ENCODE results near the gene LDHAL6A.
"Not testable (repeated sequence)": the region's sequence is repeated elsewhere in the genome, so short reads cannot be mapped to it uniquely, and the experiment has no call there.

Gene LDHAL6A

GRCh38 chr11:18455686-18456372 is at the start of gene LDHAL6A:
LDHAL6A (plus strand) TSS chr11:18455856; CDS start chr11:18456681, 825 bp downstream.
- DNase-seq: no peak

- DNase-seq: not testable (repeated sequence)
Observed at GRCh38 chr11:18407400-18407799, 48.3 kb upstream of the LDHAL6A start.

- DNase-seq: no peak
Observed at GRCh38 chr11:18408558-18409291, 46.9 kb upstream of the LDHAL6A start.

- no peak for DNase-seq
Observed at GRCh38 chr11:18416459-18416858, 39.2 kb upstream of the LDHAL6A start.

DNA sequence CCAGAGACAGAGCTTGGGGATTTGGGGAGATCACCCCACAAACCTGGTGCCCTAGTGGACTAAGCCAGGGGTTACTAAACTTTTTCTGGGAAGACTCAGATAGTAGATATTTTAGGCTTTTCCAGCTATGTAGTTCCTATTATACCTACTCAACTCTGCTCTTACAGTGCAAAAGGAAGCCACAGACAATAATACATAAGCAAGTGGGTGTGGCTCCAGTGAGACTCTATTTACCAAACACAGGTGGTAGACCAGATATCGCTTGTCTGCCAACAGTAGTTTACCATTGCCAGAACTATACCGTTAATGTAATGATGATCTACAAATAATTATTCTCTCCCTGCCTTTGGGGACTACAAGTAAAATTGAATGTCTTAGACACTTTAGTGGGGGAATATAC is 36.6 kb upstream of the LDHAL6A start:
- DNase-seq: no peak

GRCh38 chr11:18420067-18420466 is 35.6 kb upstream of the LDHAL6A start:
- DNase-seq: no peak

DNA sequence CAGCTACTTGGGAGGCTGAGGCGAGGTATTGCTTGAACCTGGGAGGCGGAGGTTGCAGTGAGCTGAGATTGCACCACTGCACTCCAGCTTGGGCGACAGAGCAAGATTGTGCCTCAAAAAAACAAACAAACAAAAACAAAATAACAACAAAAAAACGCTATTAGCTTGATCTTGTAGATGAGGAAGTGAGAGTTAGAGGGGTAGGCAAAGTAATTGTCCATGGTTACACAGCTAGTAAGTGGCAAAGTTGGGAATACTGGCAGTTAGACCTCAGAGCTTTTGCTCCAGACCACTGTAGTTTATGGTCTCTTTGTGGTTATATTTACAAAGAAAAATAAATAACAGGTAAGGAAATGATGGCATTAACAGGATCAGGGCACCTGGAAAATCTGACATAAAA is 28.4 kb upstream of the LDHAL6A start:
- DNase-seq: no peak

GRCh38 chr11:18429332-18429731 is 26.3 kb upstream of the LDHAL6A start:
- DNase-seq: no peak

DNA sequence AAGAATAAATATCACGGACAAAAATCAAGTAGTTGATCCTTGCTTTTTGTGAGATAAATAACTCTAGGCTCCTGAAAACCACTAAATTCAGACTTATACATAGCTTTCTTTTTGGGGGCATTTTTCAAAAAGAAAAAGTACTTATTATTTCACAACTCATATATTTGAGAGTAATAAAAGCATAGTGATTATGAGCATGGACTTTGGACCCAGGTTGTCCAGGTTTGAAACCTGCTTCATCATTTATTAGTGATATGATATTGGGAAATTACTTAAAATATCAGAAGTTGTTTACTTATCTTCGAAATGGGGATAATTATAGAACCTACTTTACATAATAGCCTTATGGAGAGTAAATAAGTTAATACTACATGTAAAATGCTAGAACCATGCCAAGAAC is 17.0 kb upstream of the LDHAL6A start:
- DNase-seq: no peak

GRCh38 chr11:18449251-18449650 is 6.4 kb upstream of the LDHAL6A start:
- DNase-seq: no peak

DNA sequence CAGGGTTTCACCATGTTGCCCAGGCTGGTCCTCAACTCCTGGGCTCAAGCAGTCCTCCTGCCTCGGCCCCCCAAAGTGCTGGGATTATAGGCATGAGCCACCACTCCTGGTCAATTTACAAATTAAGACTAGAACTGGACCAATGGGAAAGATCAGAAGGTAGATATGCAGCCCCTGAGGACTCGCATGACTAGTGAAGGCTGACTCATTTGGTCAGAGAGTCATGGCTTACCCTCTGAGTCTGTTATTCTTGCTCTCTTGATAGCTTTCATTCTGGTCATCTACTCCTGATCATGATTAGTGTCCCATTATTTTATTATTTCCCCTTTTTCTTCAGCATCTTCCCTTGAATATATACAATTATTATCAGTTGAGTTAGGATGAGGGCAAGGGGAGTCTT is 2.7 kb upstream of the LDHAL6A start:
- DNase-seq: no peak

GRCh38 chr11:18457450-18457849 is 1.8 kb downstream of the LDHAL6A start:
- no peak for DNase-seq

- no peak for DNase-seq
Observed at GRCh38 chr11:18459634-18460033, 4.0 kb downstream of the LDHAL6A start.

DNA sequence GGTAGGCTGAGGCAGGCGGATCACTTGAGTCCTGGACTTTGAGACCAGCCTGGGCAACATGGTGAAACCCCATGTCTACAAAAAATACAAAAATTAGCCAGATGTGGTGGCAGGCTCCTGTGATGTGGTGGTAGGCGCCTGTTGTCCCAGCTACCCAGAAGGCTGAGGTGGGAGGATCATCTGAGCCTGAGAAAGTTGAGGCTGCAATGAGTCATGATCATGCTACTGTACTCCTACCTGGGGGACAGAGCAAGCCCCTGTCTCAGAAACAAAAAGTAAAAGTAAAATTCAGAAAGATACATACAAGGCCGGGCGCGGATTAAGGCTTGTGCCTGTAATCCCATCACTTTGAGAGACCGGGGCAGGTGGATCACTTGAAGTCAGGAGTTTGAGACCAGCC is 6.3 kb downstream of the LDHAL6A start:
- no peak for DNase-seq

GRCh38 chr11:18463439-18463838 is 7.8 kb downstream of the LDHAL6A start:
- DNase-seq: no peak

DNA sequence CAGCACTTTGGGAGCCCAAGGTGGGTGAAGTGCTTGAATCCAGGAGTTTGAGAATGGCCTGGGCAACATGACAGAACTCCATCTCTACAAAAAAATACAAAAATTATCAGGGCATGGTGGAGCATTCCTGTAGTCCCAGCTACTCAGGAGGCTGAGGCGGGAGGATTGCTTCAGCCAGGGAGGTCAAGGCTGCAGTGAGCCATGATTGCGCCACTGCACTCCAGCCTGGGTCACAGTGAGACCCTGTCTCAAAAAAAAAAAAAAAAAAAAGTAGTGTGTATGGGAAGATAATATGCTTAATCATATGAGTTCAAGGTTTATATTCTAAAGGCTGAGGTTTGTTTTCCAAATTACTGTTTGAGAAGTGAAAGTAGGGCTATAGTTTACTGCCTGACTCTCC is 10.7 kb downstream of the LDHAL6A start:
- no peak for DNase-seq

GRCh38 chr11:18468059-18468458 is 12.4 kb downstream of the LDHAL6A start:
- no peak for DNase-seq

DNA sequence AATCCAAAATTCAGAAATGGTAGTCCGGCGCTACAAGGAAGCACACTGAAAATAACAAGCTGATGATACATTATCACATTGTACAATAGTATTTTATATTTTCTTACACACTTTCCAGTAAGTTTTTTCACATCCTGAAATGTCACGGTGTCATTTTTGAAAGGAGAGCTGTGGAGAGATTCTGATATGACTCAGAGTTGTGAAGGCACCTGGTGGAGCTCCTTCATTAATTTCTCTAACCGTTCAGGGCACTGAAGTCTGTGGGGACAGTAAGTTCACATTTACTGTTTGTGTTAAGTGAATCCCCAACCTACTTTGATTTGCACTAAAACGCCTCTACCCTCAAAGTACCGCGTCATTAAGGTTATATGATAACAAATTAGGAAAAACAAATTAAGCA is 13.3 kb downstream of the LDHAL6A start:
- no peak for DNase-seq

DNA sequence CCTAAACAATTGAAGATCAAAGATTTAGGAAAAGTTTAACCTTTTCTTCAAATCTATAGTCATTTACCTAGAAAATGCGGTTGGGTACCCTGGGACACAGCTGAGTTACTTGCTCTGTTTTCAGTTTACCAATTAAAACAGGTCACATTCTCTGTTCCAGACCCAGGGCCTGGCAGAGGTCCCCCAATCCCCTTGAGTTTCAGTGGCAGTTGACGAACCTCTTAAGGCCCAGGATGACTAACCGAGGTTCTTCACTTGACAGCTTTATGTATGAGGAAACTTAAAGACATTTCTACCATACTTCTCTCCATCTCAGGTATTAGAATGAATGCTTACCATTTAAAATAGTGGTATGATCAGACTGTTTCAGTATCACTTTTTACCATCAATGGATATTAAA is 16.3 kb downstream of the LDHAL6A start:
- no peak for DNase-seq

DNA sequence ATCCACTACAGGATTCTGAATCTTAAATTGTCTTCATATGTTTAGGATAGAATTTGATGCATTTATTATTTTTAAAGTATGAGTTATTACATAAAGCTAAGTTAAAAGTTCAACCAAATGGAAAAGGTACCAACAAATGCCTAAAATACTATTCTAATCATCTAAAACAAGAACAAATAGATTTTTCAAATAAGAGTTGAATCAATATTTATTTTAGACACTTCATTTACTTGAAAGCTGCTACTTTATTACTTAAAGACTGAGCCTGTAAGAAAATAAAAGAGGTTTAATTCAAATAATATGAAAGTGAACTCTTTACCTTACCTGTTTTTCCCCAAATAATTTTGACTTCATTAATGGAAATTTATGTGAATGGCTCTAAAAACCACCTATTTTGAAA is 16.9 kb downstream of the LDHAL6A start:
- no peak for DNase-seq

- no peak for DNase-seq
Observed at GRCh38 chr11:18479063-18479462, 23.4 kb downstream of the LDHAL6A start.

DNA sequence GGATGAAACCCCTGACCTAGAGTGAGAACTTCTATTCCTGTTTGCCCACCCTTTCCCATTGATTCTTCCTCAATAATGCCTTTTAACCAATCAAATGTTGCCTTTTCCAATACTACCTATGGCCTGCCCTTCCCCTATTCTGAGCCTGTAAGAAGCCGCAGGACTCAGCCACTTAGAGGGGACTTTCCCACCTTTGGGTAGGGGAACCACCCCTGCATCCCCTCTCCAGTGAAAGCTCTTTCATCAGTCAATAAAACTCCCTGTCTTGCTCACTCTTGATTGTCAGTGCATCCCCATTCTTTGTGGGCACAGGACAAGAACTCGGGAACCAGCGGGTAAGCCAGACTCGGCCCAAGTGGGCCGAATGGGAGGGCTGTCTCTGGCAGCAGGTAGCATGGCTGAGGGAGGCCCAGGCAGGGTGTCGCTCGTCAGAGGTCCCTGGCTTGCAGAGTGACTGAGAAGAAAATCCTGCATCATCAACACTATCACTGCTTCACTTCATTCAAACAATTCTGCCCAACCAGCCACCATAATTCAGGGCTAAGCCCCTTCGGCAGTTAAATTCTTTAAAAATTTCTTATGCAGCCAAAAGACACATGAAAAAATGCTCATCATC is 30.4 kb downstream of the LDHAL6A start:
- DNase-seq: no peak

DNA sequence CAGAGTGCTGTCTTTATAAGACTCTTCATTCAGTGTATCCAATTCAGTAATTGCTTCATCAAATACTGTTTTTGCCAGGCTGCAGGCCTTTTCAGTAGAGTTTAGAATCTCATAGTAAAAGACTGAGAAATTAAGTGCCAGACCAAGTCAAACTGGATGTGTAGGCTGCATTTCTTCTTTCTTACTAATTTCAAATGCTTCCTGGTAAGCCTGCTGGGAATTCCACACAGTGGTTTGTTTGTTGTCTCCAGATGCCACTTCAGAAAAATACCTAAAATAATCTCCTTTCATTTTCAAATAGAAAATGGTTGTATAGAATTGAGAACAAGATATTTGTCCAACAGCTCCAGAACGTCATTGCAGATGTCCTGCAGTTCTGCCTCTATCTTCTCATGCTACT is 34.7 kb downstream of the LDHAL6A start:
- DNase-seq: no peak
